ENCODE results near the gene HK1.
A peak's percentile ranks its signal among the peaks of the same experiment; 100 is the strongest.

HK1 gene

GRCh38 chr10:69364232-69364940 lies 86.1 kb downstream of the HK1 start:
- H3K79me1 ChIP-seq (ENCODE audit: low read depth, low read length): peaks cover 2% of the 10 kb centered on the region
- H3K9ac ChIP-seq (ENCODE audit: low read depth, low read length, poor library complexity): no peak overlapping the region
- no peak overlapping the region for H3K4me3 ChIP-seq (ENCODE audit: low read length in 2 of 2)
- H3K9me3 ChIP-seq (replicated peaks in 1 of 2; ENCODE audit: control insufficient read depth in 2 of 2, insufficient read depth in 1 of 2, low read depth in 1 of 2, low read length in 2 of 2): peaks cover 0 to 2% of the 10 kb centered on the region in 2 donors
- H3K18ac ChIP-seq (ENCODE audit: low read length): no peak overlapping the region
- no peaks in the 10 kb centered on the region for H3K27me3 ChIP-seq (ENCODE audit: control insufficient read depth in 3 of 3, insufficient read depth in 3 of 3, low read depth in 1 of 3, low read length in 3 of 3)
- H3K23ac ChIP-seq (ENCODE audit: low read depth, low read length, poor library complexity): no peak overlapping the region
- peaks cover 4 to 40% of the 10 kb centered on the region in 2 donors for H3K36me3 ChIP-seq (replicated peaks in 1 of 2; ENCODE audit: control insufficient read depth in 2 of 2, insufficient read depth in 2 of 2, low read length in 2 of 2)
- no peak overlapping the region for H3K4me2 ChIP-seq (ENCODE audit: insufficient read depth, low read length, poor library complexity, severe bottlenecking)
- H3K4ac ChIP-seq (ENCODE audit: low read length): no peak overlapping the region
- H2BK12ac ChIP-seq (ENCODE audit: low read length): no peak overlapping the region
- no peak overlapping the region for H3K27ac ChIP-seq (replicated peaks; ENCODE audit: low read length)
- H2AK5ac ChIP-seq (ENCODE audit: low read depth, low read length): no peak overlapping the region
- no peak overlapping the region for H2BK15ac ChIP-seq (ENCODE audit: low read length)
- H2AFZ ChIP-seq (ENCODE audit: low read length): no peak overlapping the region
- peaks cover 8 to 10% of the 10 kb centered on the region in 2 donors for H3K4me1 ChIP-seq (ENCODE audit: control insufficient read depth in 2 of 2, insufficient read depth in 1 of 2, low read depth in 1 of 2, low read length in 2 of 2)
- WGBS, 2 donors (ENCODE audit: extremely low coverage in 2 of 2, insufficient read length in 2 of 2, insufficient replicate concordance in 1 of 2): no CpG with 5 or more reads among the region's 9 CpGs
- H2BK5ac ChIP-seq (ENCODE audit: low read length): no peak overlapping the region
- H4K91ac ChIP-seq (ENCODE audit: low read depth, low read length, poor library complexity): no peak overlapping the region
- no peak overlapping the region for H4K8ac ChIP-seq (ENCODE audit: low read depth, low read length)
- DNase-seq (ENCODE audit: low spot score): no peak
- no peak overlapping the region for H3K14ac ChIP-seq (ENCODE audit: low read length)
- H2BK120ac ChIP-seq (ENCODE audit: low read depth, low read length): no peak overlapping the region

GRCh38 chr10:69366738-69367137 lies 88.4 kb downstream of the HK1 start:
- H2BK120ac ChIP-seq (ENCODE audit: low read depth, low read length): no peak overlapping the region
- no peak overlapping the region for H2BK15ac ChIP-seq (ENCODE audit: low read length)
- no peak overlapping the region for H3K9ac ChIP-seq (ENCODE audit: low read depth, low read length, poor library complexity)
- H3K79me1 ChIP-seq (ENCODE audit: low read depth, low read length): no peaks in the 10 kb centered on the region
- H3K4ac ChIP-seq (ENCODE audit: low read length): no peak overlapping the region
- H2AFZ ChIP-seq (ENCODE audit: low read length): no peak overlapping the region
- H2BK12ac ChIP-seq (ENCODE audit: low read length): no peak overlapping the region
- H3K4me2 ChIP-seq (ENCODE audit: insufficient read depth, low read length, poor library complexity, severe bottlenecking): no peak overlapping the region
- no peak overlapping the region for H2AK5ac ChIP-seq (ENCODE audit: low read depth, low read length)
- no peak overlapping the region for H3K4me3 ChIP-seq (ENCODE audit: low read length in 2 of 2)
- no peak overlapping the region for H2BK5ac ChIP-seq (ENCODE audit: low read length)
- no peak overlapping the region for H4K91ac ChIP-seq (ENCODE audit: low read depth, low read length, poor library complexity)
- no CpG with 5 or more reads among the region's 5 CpGs for WGBS, 2 donors (ENCODE audit: extremely low coverage in 2 of 2, insufficient read length in 2 of 2, insufficient replicate concordance in 1 of 2)
- peaks cover 8 to 10% of the 10 kb centered on the region in 2 donors for H3K4me1 ChIP-seq (ENCODE audit: control insufficient read depth in 2 of 2, insufficient read depth in 1 of 2, low read depth in 1 of 2, low read length in 2 of 2)
- peaks cover 9 to 41% of the 10 kb centered on the region in 2 donors for H3K36me3 ChIP-seq (replicated peaks in 1 of 2; ENCODE audit: control insufficient read depth in 2 of 2, insufficient read depth in 2 of 2, low read length in 2 of 2)
- peaks cover 0 to 2% of the 10 kb centered on the region in 2 donors for H3K9me3 ChIP-seq (replicated peaks in 1 of 2; ENCODE audit: control insufficient read depth in 2 of 2, insufficient read depth in 1 of 2, low read depth in 1 of 2, low read length in 2 of 2)
- H4K8ac ChIP-seq (ENCODE audit: low read depth, low read length): no peak overlapping the region
- DNase-seq (ENCODE audit: low spot score): no peak
- no peaks in the 10 kb centered on the region for H3K27me3 ChIP-seq (ENCODE audit: control insufficient read depth in 3 of 3, insufficient read depth in 3 of 3, low read depth in 1 of 3, low read length in 3 of 3)
- H3K18ac ChIP-seq (ENCODE audit: low read length): no peak overlapping the region
- no peak overlapping the region for H3K14ac ChIP-seq (ENCODE audit: low read length)
- peak overlapping the region; percentile 23 for H3K23ac ChIP-seq (ENCODE audit: low read depth, low read length, poor library complexity)
- no peak overlapping the region for H3K27ac ChIP-seq (replicated peaks; ENCODE audit: low read length)

GRCh38 chr10:69367469-69367868 lies 89.2 kb downstream of the HK1 start:
- DNase-seq (ENCODE audit: low spot score): no peak

GRCh38 chr10:69372126-69372980 lies 94.1 kb downstream of the HK1 start:
- H3K4me2 ChIP-seq (ENCODE audit: insufficient read depth, low read length, poor library complexity, severe bottlenecking): no peak overlapping the region
- DNase-seq (ENCODE audit: low spot score): no peak
- no peak overlapping the region for H3K4ac ChIP-seq (ENCODE audit: low read length)
- H3K23ac ChIP-seq (ENCODE audit: low read depth, low read length, poor library complexity): no peak overlapping the region
- no peak overlapping the region for H3K27ac ChIP-seq (replicated peaks; ENCODE audit: low read length)
- peaks cover 9 to 29% of the 10 kb centered on the region in 2 donors for H3K36me3 ChIP-seq (replicated peaks in 1 of 2; ENCODE audit: control insufficient read depth in 2 of 2, insufficient read depth in 2 of 2, low read length in 2 of 2)
- no peaks in the 10 kb centered on the region for H3K79me1 ChIP-seq (ENCODE audit: low read depth, low read length)
- H3K9me3 ChIP-seq (replicated peaks in 1 of 2; ENCODE audit: control insufficient read depth in 2 of 2, insufficient read depth in 1 of 2, low read depth in 1 of 2, low read length in 2 of 2): peaks cover 0 to 2% of the 10 kb centered on the region in 2 donors
- no CpG with 5 or more reads among the region's 9 CpGs for WGBS, 2 donors (ENCODE audit: extremely low coverage in 2 of 2, insufficient read length in 2 of 2, insufficient replicate concordance in 1 of 2)
- H2BK12ac ChIP-seq (ENCODE audit: low read length): no peak overlapping the region
- H2AFZ ChIP-seq (ENCODE audit: low read length): no peak overlapping the region
- no peak overlapping the region for H3K14ac ChIP-seq (ENCODE audit: low read length)
- H2AK5ac ChIP-seq (ENCODE audit: low read depth, low read length): no peak overlapping the region
- H4K91ac ChIP-seq (ENCODE audit: low read depth, low read length, poor library complexity): no peak overlapping the region
- peaks cover 0 to 18% of the 10 kb centered on the region in 2 donors for H3K4me1 ChIP-seq (ENCODE audit: control insufficient read depth in 2 of 2, insufficient read depth in 1 of 2, low read depth in 1 of 2, low read length in 2 of 2)
- H3K4me3 ChIP-seq (ENCODE audit: low read length in 2 of 2): no peak overlapping the region
- H3K9ac ChIP-seq (ENCODE audit: low read depth, low read length, poor library complexity): no peak overlapping the region
- H4K8ac ChIP-seq (ENCODE audit: low read depth, low read length): no peak overlapping the region
- H2BK120ac ChIP-seq (ENCODE audit: low read depth, low read length): no peak overlapping the region
- H2BK5ac ChIP-seq (ENCODE audit: low read length): no peak overlapping the region
- no peak overlapping the region for H2BK15ac ChIP-seq (ENCODE audit: low read length)
- H3K27me3 ChIP-seq (ENCODE audit: control insufficient read depth in 3 of 3, insufficient read depth in 3 of 3, low read depth in 1 of 3, low read length in 3 of 3): no peaks in the 10 kb centered on the region
- H3K18ac ChIP-seq (ENCODE audit: low read length): no peak overlapping the region

More at GRCh38 chr10:69367469-69367868, 89.2 kb downstream of the HK1 start:
- Histone ChIP-seq H3K14ac (ENCODE audit: low read length) (no peak overlapping the region), H4K8ac (ENCODE audit: low read depth, low read length) (no peak overlapping the region), H2BK12ac (ENCODE audit: low read length) (no peak overlapping the region), H3K9me3 (replicated peaks in 1 of 2; ENCODE audit: control insufficient read depth in 2 of 2, insufficient read depth in 1 of 2, low read depth in 1 of 2, low read length in 2 of 2) (peaks cover 0 to 2% of the 10 kb centered on the region in 2 donors), H3K27ac (replicated peaks; ENCODE audit: low read length) (no peak overlapping the region), H3K23ac (ENCODE audit: low read depth, low read length, poor library complexity) (no peak overlapping the region), H4K91ac (ENCODE audit: low read depth, low read length, poor library complexity) (no peak overlapping the region), H3K4me3 (ENCODE audit: low read length in 2 of 2) (no peak overlapping the region), H2AK5ac (ENCODE audit: low read depth, low read length) (no peak overlapping the region), H2BK120ac (ENCODE audit: low read depth, low read length) (no peak overlapping the region), H3K36me3 (replicated peaks in 1 of 2; ENCODE audit: control insufficient read depth in 2 of 2, insufficient read depth in 2 of 2, low read length in 2 of 2) (peaks cover 9 to 41% of the 10 kb centered on the region in 2 donors), H3K4me1 (ENCODE audit: control insufficient read depth in 2 of 2, insufficient read depth in 1 of 2, low read depth in 1 of 2, low read length in 2 of 2) (peaks cover 8 to 10% of the 10 kb centered on the region in 2 donors), H3K9ac (ENCODE audit: low read depth, low read length, poor library complexity) (no peak overlapping the region), H3K27me3 (ENCODE audit: control insufficient read depth in 3 of 3, insufficient read depth in 3 of 3, low read depth in 1 of 3, low read length in 3 of 3) (no peaks in the 10 kb centered on the region), H2BK5ac (ENCODE audit: low read length) (no peak overlapping the region), H3K18ac (ENCODE audit: low read length) (peak overlapping the region; percentile 3), H3K4me2 (ENCODE audit: insufficient read depth, low read length, poor library complexity, severe bottlenecking) (no peak overlapping the region), H2AFZ (ENCODE audit: low read length) (no peak overlapping the region), H3K79me1 (ENCODE audit: low read depth, low read length) (no peaks in the 10 kb centered on the region), H2BK15ac (ENCODE audit: low read length) (no peak overlapping the region), H3K4ac (ENCODE audit: low read length) (no peak overlapping the region)
- no CpG with 5 or more reads among the region's 4 CpGs for WGBS, 2 donors (ENCODE audit: extremely low coverage in 2 of 2, insufficient read length in 2 of 2, insufficient replicate concordance in 1 of 2)

Measured in neuronal stem cell (in vitro differentiated cells).